GM12864 (cell line): Measurements from ENCODE around the gene TEX22.

Source experiments
- DNase-seq: peaks from one replicate; pipeline ENCODE4 v3.0.0-alpha.2; 2011; ENCODE audit warnings: low read depth
- H3K4me3 ChIP-seq: 2 replicates; pipeline ENCODE4 v1.5.1; 2011; ENCODE audit warnings: mild to moderate bottlenecking, low read depth, low read length, control low read depth
- CTCF ChIP-seq: IDR thresholded peaks from 2 replicates; pipeline ENCODE4 v1.5.1; 2011; ENCODE audit warnings: low read depth, mild to moderate bottlenecking, moderate library complexity, low read length, control low read depth, inconsistent platforms; ENCODE audit errors: missing control alignments

Gene TEX22

GRCh38 chr14:105398044-105398725, at the start of gene TEX22:
TSS of gene TEX22 (plus strand) at chr14:105398538. CDS start at chr14:105399341, 803 bp downstream.
- DNase-seq, result peak; percentile 48
- peak within 1 kb of the TSS; percentile 96 for H3K4me3 ChIP-seq
- TF ChIP-seq CTCF, result peak; percentile 17

- TF ChIP-seq CTCF, result no peak
- no peak for DNase-seq
- H3K4me3 ChIP-seq, result no peak overlapping the region
Observed at GRCh38 chr14:105348945-105349699, 49.2 kb upstream of the TEX22 start.

- DNase-seq, result no peak
- H3K4me3 ChIP-seq, result no peak overlapping the region
- TF ChIP-seq CTCF, result no peak
Observed at GRCh38 chr14:105349992-105350391, 48.3 kb upstream of the TEX22 start.

- H3K4me3 ChIP-seq, result no peak overlapping the region
- DNase-seq, result no peak
- TF ChIP-seq CTCF, result no peak
Observed at GRCh38 chr14:105350450-105351244, 47.7 kb upstream of the TEX22 start.

- DNase-seq, result no peak
- TF ChIP-seq CTCF, result no peak
- no peak overlapping the region for H3K4me3 ChIP-seq
Observed at GRCh38 chr14:105351410-105351809, 46.9 kb upstream of the TEX22 start.

GRCh38 chr14:105351920-105352851, 46.2 kb upstream of the TEX22 start:
- DNase-seq, result peak; percentile 68
- H3K4me3 ChIP-seq, result no peak overlapping the region
- peak; percentile 91 for TF ChIP-seq CTCF
